ENCODE data around the gene ARHGAP44.
"Not testable (repeated sequence)": the region's sequence is repeated elsewhere in the genome, so short reads cannot be mapped to it uniquely, and the experiment has no call there.

The ARHGAP44 gene

DNA sequence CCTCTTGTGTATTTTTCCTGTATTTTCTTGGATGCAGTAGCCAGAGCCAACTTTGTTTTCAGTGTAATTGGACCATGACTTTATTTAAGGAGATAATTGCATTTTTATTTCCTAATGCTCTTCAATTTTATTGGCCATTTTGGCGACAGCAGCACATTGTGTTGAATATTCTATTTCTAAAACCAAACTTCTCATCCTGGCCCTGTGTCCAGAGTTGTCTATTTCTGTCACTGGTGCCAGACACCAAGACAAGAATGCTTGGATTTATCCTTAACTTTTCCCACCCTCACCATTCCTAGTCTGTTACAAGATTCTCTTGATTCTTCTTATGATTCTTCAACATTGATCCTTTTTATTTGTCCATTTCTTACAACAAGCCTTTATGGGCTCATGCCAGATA lies 37.1 kb downstream of the ARHGAP44 start:
- no peak for DNase-seq

DNA sequence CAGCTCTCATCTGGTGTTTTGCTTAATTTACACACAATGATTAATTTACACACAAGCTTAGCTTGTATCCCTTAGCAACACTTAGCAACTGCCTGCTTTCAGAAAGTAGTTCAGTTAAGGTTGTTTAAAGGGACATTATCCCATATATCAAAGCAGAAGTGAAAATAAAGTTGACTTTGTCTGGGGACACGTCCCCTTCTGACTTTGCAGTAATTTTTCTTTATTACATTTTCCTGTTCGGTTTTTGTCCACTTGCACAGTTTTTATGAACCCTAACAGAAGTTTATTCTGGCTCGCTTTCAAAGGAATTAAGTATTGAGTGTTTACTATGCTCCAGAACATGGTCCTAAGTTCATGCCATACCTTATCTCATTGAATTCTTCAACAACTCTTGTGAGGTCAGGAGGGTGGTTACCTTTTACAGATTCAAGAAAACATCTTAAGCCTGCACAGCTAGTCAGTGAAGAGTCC lies 41.5 kb downstream of the ARHGAP44 start:
- no peak for DNase-seq

DNA sequence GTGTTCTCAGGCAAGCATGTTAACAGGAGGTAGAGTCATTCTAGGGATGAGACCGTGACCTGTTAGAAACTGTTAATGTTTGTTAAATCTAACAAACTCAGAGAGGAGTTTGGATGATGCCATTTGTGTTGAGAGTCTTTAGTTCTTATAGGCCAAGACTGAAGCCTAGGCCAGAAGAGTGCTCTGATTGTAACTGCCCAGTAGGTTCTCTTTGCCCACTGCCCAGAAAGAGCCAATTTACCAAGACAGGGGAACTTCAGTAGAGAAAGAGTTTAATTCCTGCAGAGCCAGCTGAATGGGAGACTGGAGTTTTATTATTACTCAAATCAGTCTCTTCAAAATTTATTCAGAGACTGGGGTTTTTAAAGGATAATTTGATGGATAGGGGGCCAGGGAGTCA lies 42.5 kb downstream of the ARHGAP44 start:
- no peak for DNase-seq

DNA sequence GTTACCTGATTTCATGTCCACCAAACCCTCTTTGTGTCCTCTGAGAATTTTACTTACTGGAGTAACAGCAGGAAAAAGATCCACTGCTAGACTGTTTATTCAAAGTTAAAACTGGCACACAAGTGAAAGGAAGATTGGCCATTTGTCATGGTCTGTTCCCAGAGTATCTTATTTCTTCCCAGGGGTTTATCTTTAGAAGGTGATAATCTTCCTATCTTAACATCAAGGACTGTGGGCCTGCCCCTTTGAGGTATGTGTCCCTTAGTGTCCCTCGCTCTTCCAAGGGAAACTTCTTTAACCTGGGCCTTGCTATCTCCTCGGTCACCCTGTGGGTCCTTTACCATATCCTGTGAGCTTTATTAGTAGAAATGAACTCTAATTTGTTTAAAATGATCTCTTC lies 49.7 kb downstream of the ARHGAP44 start:
- no peak for DNase-seq

DNA sequence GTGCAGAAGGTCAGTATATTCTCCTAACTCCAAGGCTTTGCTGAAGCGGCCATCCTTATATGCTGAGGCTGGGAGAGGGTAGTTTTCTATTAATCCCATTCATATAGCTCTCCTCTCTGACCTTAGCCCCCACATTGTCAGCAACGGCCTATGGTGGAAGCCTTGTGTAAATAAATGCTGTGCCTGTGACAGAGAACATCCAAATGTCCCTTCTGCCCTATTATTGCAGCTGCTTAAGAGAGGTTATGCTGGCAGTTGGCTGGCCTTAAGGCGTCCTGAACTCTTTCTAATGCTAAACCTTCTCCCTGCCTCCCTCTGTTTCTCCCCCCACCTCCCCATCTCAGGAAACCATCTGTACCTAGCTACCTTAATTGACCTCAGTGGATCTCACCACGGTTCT lies 53.6 kb downstream of the ARHGAP44 start:
- DNase-seq, result no peak

DNA sequence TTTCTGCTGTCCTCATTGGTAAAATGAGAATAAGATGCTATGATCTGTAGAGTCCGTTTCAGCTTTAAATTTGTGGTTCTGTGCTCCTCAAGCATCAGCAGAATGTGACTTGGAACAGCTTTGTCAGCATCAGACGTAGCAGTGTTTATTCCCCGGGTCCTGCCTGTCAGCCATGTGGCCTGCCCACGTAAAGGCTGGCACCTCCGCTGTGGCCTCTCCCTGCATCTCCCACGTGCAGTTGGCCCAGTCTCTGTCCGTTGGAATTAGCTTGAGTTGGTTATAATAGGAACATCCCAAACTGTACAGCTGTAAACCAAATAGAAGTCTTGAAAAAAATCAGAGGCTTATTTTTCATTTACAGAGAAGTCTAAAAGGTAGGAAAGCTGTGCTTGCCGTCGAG lies 61.7 kb downstream of the ARHGAP44 start:
- DNase-seq, result no peak

DNA sequence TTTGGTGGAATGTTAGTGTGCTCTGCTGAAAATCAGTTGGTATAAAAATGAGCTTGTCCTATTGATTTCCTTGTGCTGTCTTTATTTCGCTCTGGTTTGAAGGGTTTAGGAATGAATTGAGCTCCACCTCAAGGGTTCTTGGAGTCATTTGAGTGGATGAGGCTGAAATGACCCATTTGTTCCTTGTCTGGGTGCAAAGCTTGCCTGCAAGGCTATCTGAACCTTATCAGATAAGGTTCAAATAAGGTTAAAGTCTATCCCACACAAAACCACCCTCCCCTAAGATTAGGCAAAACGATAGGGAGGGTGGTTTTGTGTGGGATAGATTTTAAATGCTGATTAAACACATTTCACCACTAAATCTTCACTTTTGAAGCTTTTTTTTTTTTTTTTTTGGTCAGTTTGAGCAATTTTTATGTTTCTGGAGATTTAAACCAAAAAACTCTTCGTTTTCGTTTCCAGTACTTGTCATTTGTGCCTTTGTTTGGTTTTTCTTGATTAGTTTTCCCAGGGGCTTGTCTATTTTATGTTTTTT lies 62.7 kb downstream of the ARHGAP44 start:
- DNase-seq, result no peak

DNA sequence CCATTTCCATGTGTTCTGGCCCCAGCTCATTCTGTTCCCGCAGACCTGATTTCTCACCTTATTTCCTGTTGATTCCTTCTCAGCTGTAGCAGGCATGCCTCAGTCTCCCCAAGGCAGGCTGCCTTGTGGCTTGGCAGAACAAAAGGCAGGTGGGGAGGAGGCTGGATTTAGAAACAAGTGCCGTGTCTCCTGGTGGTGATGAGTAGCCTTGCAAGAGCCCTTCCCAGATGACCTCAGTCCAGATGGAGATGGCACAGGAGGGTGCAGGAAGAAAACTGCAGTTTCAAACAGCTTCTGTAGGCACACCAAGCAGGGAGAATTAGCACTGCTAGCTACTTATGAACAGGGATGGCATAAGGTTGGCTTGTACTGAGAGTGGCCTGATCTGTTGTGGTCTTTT lies 64.6 kb downstream of the ARHGAP44 start:
- no peak for DNase-seq

DNA sequence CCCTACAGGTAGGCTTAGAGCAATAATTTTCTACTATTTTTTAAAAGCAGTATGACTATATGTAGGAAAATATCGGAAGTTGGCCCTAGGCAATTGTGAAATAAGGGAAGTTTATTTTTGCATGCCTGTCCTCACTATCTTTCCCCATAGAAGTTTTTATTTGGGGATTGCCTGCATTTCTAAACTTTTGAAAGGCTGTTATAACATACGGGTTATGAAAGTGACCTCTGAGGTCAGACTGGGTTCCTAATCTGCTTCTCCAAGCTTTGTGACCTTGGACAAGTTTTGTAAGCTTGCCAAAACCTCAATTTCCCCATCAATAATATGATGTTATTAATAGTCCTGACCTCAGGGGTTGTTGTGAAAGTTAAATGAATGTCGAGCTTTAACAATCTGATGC lies 67.1 kb downstream of the ARHGAP44 start:
- DNase-seq, result no peak

DNA sequence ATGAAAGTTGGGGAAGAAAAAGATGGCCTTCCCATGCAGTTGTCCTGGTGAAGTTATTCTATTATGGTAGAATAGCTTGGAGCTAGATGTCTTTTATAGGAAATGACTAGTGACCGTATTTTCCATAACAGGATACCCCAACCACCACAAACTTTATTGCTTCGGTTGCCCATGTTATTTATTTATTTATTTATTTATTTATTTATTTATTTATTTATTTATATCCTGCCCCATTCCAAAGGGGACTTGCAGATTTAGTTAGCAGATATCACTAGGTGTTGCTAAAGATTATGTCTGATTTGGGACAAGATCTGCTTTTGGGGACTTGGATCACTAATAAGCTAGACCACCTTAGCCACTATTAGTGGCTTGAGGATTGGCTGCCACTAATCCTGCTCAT lies 68.3 kb downstream of the ARHGAP44 start:
- DNase-seq, result no peak

DNA sequence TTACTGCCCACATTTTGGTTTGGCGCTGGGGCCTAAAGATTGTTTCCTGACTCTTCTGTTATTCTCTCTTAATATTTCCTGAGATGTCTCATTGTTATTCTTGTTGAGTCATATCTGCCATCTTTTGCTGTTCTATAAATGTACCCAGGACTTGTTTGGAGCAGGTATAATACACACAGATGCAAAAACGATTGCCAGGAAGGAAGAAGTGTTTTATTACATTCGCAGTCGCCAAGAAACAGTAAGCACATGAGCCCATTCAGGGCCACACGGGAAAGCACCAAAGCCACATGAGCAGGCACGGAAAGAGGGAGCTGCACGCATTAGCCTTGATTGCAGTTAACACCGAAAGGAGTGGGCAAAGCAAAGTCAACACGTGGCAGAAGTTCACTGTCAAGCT lies 70.2 kb downstream of the ARHGAP44 start:
- DNase-seq, result no peak

DNA sequence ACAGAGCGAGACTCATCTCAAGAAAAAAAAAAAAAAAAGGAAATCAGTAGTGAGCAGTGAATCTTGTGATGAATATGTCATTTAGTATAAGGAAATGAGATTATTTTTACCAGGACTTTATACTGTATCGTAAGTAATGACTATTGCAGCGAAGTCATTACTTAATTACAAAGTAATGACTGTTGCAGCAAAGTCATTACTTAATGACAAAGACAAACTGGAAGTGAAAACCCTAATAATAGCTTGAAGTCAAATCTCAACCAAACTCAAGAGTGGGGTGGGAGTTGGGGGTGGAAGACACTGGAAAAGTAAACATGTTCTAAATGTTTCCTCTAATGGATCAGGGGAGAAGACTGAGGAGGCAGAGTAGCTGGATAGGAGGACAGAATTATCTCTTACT lies 76.5 kb downstream of the ARHGAP44 start:
- DNase-seq, result no peak

DNA sequence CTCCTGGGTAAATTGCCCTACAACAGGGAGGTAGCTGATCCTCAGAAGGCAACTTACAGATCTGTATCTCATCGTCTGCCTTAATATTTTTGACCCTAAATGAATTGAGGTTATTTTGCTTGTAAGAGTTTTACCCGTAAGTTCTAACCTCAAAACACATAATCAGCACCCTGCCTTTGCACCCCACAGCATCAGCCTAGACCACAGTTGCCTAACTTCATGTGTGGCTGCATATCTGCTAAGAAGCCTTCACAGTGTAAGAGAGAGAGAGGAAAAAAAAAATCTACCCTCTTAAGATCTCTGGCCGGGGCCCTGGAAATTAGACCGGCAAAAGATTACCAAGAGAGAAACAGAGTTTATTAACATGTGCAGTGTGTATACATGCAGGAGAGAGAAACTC lies 76.9 kb downstream of the ARHGAP44 start:
- no peak for DNase-seq

DNA sequence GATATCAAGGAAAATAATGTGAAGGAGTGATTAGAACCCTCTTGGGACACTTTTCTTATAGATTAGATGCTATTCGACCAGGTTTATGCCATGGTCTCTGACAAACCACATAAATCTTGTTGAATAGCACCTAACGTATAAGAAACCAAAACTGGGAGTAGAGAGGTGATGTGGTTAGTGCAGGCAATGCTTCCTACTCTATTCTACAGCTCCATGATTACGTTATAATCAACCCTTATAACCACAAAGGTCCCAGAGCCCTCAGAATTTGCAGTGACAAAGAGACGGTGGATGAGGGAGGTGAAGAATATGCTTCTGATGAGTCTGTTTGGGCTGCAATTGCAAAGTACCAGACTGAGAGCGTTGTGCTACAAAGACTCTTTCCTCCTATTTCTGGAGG lies 78.4 kb downstream of the ARHGAP44 start:
- DNase-seq, result no peak

DNA sequence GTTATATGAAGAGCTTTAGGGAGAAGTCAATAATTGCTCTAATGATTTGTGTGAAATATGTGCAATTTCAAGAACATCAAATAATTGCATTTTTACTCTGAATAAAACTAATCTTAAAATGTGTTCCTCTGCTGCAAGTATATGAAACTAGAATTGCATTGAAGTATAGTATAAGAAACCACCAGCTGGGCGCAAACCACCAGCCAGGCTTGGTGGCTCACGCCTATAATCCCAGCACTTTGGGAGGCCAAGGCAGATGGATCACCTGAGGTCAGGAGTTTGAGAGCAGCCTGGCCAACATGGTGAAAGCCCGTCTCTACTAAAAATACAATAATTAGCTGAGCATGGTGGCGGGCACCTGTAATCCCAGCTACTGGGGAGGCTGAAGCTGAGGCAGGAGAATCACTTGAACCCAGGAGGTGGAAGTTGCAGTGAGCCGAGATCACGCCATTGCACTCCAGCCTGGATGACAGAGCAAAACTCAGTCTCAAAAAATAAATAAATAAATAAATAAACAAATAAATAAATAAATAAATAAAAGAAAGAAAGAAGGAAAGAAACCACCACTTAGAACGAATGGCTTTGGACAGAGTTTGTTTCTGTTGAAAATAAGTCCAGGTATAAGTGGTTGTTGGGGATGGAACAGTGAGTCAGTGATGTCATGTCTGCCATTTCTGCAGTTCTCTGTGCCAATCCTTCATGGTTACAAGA lies 84.3 kb downstream of the ARHGAP44 start:
- not testable (repeated sequence) for DNase-seq

DNA sequence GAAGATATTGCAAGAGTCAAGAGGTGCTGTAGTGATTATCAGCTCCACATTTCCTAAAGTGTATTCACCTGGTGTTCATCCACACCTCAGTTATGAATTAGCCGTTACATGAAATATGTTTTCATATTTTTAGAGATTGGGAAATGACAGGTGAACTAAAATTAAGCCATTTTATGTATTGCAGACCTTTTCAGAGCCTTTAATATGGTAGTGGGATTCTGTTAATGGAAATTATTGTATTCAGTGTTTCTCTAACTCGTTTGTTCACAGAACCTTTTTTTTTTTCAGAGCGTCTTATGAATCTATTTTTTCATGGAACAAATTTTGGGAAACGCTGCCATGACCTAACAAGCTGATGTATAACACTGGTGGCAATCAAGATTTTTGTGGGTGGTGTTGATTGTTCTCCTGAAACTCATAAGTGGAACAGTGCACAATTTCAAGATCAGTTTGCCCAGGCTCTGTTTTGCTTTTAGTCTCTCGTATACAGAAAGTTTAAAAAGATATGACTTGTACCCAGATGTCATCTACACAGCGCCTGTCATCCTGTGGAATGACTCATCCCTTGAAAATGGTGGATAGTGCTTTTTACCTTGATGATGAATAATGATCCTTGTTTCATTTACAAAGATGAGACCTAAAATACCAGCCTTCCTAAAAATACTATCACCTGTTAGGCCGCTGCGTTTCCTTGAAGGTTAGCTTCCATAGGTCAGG lies 88.8 kb downstream of the ARHGAP44 start:
- no peak for DNase-seq

DNA sequence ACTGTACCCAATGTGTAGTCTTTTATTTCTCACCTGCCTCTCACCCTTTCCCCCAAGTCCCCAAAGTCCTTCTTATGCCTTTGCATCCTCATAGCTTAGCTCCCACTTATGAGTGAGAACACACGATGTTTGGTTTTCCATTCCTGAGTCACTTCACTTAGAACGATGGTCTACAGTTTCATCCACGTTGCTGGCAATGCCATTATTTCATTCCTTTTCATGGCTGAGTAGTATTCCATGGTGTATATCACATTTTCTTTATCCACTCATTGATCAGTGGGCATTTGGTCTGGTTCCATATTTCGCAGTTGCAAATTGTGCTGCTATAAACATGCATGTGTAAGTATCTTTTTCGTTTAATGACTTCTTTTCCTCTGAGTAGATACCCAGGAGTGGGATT lies 89.8 kb downstream of the ARHGAP44 start:
- not testable (repeated sequence) for DNase-seq

DNA sequence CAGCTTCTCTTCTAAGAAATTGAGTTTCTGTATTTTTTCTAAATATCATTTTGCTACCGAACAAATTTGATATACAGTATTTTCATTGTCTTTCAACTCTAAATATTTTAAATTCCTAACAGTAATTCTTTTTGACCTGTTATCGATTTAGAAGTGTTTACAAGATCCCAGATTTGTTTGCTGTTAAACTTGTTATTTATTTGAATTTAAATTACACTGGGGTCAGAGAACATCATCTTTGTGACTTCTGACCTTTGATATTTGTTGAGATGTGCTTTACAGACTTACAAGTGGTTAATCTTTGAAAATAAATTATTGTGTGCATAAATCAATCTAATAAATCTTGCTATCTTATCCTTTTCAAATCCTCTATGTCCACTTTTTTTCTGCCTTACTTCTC lies 94.2 kb downstream of the ARHGAP44 start:
- no peak for DNase-seq

DNA sequence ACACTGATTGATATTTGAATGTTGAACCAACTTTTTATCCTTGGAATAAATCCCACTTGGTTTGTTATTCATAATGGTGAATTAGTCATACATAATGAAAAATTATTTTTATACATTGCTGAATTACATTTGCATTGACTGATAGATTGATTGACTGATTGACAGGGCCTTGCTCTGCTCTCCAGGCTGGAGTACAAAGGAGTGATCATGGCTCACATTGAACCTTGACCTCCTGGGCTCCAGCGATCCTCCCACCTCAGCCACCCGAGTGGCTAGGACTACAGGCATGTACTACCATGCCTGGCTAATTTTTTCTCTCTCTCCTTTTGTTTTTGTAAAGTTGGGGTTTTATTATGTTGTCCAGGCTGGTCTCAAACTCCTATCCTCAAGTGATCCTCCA lies 97.8 kb downstream of the ARHGAP44 start:
- DNase-seq, result no peak

DNA sequence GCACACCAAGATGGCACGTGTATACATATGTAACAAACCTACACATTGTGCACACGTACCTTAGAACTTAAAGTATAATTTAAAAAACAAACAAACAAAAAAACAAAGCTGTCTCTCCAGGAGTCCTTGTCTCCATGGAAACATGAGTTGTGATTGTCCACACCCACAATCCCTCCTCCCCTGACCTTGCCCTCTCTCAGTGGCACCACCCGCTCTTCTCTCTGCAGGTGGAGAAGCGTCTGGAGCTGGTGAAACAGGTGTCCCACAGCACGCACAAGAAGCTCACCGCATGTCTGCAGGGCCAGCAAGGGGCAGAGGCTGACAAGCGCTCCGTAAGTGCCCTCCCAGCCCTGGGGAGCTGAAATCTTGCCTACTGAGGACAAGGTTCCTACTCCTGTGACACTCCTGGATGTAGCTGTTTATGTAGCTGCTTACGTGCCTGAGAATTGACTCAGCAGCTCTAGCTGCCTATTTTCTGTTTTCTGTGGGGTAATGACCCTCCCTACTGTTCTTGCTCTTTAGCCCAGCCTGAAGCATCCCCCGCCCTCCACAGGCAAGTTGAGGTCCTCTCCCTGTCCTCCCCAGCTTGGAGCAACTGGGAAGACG lies 107.0 kb downstream of the ARHGAP44 start:
- no peak for DNase-seq

DNA sequence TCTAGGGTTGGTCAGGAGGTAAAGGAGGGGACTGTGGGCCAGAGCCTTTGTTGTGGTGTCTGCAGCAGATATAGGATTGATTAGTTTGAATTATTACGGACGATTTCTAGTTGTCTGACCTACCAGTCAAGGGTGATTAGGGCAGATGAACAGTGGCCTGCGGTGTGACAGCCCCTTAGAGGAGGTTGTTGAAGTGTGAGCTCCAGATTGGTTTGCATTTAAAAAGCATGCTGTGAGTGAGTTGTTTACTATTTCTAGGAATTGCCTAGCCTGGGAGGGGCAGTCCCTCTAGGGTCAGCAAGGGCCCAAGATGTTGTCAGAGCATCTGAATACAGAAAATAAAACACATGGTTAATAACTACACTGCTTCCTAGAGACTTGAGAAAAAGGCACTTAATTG lies 108.8 kb downstream of the ARHGAP44 start:
- no peak for DNase-seq

DNA sequence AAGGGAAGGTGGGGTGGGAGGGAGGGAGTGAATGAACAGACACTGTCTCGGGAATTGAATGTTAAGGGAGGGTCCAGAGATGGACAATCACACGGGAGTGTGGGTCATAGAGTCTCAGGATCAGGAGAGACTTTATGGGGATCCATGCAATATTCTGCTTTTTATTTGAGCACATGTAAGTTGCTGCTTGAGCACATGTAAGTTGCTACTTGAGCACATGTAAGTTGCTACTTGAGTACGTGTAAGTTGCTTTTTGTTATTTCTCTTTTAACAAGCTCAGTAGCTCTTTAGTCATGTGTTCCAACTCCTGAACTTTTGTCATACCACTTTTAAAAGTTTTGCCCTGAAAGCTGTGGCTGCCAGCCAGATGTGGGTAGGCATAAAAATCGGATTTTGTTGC lies 110.3 kb downstream of the ARHGAP44 start:
- no peak for DNase-seq

DNA sequence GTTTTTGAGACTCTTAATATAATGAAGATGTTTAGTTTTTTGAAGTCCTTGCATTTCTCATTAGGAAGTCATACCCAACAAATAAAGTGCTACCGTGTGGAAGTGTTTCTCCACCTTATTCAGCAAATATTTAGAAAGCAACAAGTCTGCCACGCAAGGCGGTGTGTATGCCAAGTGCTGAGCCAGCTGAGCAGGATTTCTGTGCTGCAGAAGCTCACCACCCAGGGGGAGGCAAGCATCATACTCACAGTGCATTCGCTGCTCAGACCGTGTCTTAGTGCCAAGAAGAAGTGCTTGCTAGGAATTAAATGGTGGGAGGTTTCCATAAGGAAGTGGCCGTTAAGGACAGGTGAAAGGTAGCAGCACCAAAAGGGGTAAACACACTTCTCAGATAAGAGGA lies 111.2 kb downstream of the ARHGAP44 start:
- DNase-seq, result no peak

DNA sequence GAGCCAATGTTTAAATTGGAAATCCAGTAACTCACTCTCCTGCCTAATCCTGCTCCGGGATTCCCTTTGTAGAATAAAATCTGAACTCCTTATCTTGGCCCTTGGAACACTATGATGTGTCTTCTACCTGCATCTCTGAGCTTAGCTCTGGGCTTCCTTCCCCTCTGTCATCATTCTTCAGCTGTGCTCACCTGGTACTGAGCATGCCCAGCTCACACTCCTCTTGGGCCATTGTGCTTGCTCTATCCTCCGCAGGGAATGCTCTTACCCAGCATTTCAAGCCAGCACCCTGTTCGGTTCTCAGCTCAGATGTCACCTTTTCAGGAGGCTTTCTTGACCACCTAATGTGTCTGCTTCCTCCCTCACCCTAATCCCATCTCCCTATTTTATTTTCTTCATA lies 112.7 kb downstream of the ARHGAP44 start:
- DNase-seq, result no peak

All from eye (tissue), 1 donor.